K562 (cell line): ENCODE measurements around the gene TSPAN14. TPM values are rescaled to one million over a fixed set of nuclear protein-coding genes. Genes with fewer than 3 reads are reported as not detected.

ENCODE experiments used
- DNMT1 ChIP-seq: fragments of 450-650 bp; IDR thresholded peaks from 2 replicates; pipeline ENCODE4 v1.6.1; 2016; ENCODE audit warnings: antibody characterized with exemption, mild to moderate bottlenecking
- EP400 ChIP-seq: fragments of 450-650 bp; IDR thresholded peaks from 2 replicates; pipeline ENCODE4 v1.6.1; 2017; ENCODE audit warnings: antibody characterized with exemption, mild to moderate bottlenecking, moderate library complexity
- ETV6 ChIP-seq, 3 experiments: fragments of 150-350 bp in 1 of 3; sonication (generic) in 1 of 3; formaldehyde crosslinking in 1 of 3; IDR thresholded peaks; 2 replicates each; pipeline versions ENCODE4 v1.6.1 to v1.8.0; 2014 to 2022; ENCODE audit warnings: borderline replicate concordance in 2 of 3, low read depth in 2 of 3, antibody characterized with exemption in 1 of 3, low read length in 1 of 3, mild to moderate bottlenecking in 1 of 3, missing genetic modification reagents in 1 of 3
- EZH2 ChIP-seq: IDR thresholded peaks from 2 replicates; pipeline ENCODE4 v1.6.1; 2012; ENCODE audit warnings: low read depth, mild to moderate bottlenecking, inconsistent platforms, low read length, borderline replicate concordance
- FOSL1 ChIP-seq: fragments of 200-800 bp; sonication (Bioruptor generic); conservative IDR thresholded peaks from 2 replicates; pipeline ENCODE4 v1.6.1; 2016; ENCODE audit warnings: missing genetic modification characterization, missing compliant biosample characterization
- GTF2E2 ChIP-seq: fragments of 200-800 bp; sonication (Bioruptor generic); IDR thresholded peaks from 2 replicates; pipeline ENCODE4 v1.6.1; 2016; ENCODE audit warnings: missing genetic modification characterization, missing compliant biosample characterization
- GTF2F1 ChIP-seq: IDR thresholded peaks from 2 replicates; pipeline ENCODE4 v1.6.1; 2011; ENCODE audit warnings: low read depth, low read length, improper control_type of control experiment
- LARP7 ChIP-seq: fragments of 450-650 bp; IDR thresholded peaks from 2 replicates; pipeline ENCODE4 v1.6.1; 2016
- NCOA2 ChIP-seq, 2 experiments: fragments of 450-650 bp; IDR thresholded peaks; 2 replicates each; pipeline ENCODE4 v1.6.1; 2018; ENCODE audit warnings: mild to moderate bottlenecking in 2 of 2, moderate library complexity in 1 of 2; ENCODE audit not compliant: partially characterized antibody in 2 of 2
- NFATC3 ChIP-seq: fragments of 450-650 bp; IDR thresholded peaks from 2 replicates; pipeline ENCODE4 v1.6.1; 2017; ENCODE audit warnings: mild to moderate bottlenecking
- PHF20 ChIP-seq: fragments of 450-650 bp; IDR thresholded peaks from 2 replicates; pipeline ENCODE4 v1.6.1; 2018; ENCODE audit not compliant: partially characterized antibody
- POLR2AphosphoS2 ChIP-seq: IDR thresholded peaks from 2 replicates; pipeline ENCODE4 v1.6.1; 2012; ENCODE audit warnings: low read length, improper control_type of control experiment
- SIX5 ChIP-seq, 2 experiments: IDR thresholded peaks; 2 replicates each; pipeline ENCODE4 v1.6.1; 2011; ENCODE audit warnings: low read length in 2 of 2, borderline replicate concordance in 1 of 2, low read depth in 1 of 2, mild to moderate bottlenecking in 1 of 2, moderate library complexity in 1 of 2; ENCODE audit not compliant: insufficient read depth in 1 of 2
- SLC30A9 ChIP-seq: fragments of 250-450 bp; sonication (Bioruptor Pico); IDR thresholded peaks from 2 replicates; pipeline ENCODE4 v1.8.0; 2022; ENCODE audit warnings: mild to moderate bottlenecking, moderate library complexity
- SPI1 ChIP-seq: IDR thresholded peaks from 2 replicates; pipeline ENCODE4 v1.6.1; 2011; ENCODE audit warnings: low read depth, low read length, control low read depth, borderline replicate concordance
- U2AF1 ChIP-seq: fragments of 200-400 bp; formaldehyde crosslinking; optimal IDR thresholded peaks from 2 replicates; pipeline ENCODE3; 2017; ENCODE audit warnings: mild to moderate bottlenecking, low read depth, low read length, moderate library complexity
- ZBED1 ChIP-seq: IDR thresholded peaks from 2 replicates; pipeline ENCODE4 v1.6.1; 2014
- ZNF24 ChIP-seq: fragments of 450-650 bp; IDR thresholded peaks from 2 replicates; pipeline ENCODE4 v1.6.1; 2016
- ZNF316 ChIP-seq: fragments of 450-650 bp; IDR thresholded peaks from 2 replicates; pipeline ENCODE4 v1.6.1; 2016
- ZNF347 ChIP-seq: fragments of 450-650 bp; formaldehyde crosslinking; IDR thresholded peaks from 2 replicates; pipeline ENCODE4 v1.4.0; 2020; ENCODE audit warnings: low read depth, mild to moderate bottlenecking, moderate library complexity
- polyA plus RNA-seq, 8 experiments: library from polyadenylated mRNA; depleted of rRNA in 4 of 8; stranded (reverse) in 5 of 8; unstranded in 3 of 8; fragments of >200 nt; fragmentation: Nextera tagmentation in 2 of 8; fragmentation: Illumina TruSeq in 1 of 8; extraction: Ambion mirVana in 2 of 8; extraction: Trizol in 1 of 8; gene quantifications; 2 replicates each; pipeline versions ENCODE4 v1.2.1 to v1.2.3, GENCODE V29; 2011 to 2014; ENCODE audit warnings: inconsistent platforms in 1 of 8, missing spikeins in 1 of 8
- total RNA-seq, 7 experiments: library from RNA; depleted of rRNA in 6 of 7; stranded (reverse); fragments of >200 nt in 6 of 7; fragmentation: Illumina TruSeq in 2 of 7; extraction: Trizol in 2 of 7; gene quantifications; 2 replicates each; pipeline versions ENCODE4 v1.2.1 to v1.2.3, GENCODE V29; 2011 to 2021; ENCODE audit warnings: low replicate concordance in 1 of 7
- TF ChIP-seq, protein P1 (sequence below), 2 experiments: fragments of 250-450 bp in 1 of 2; fragments of 450-650 bp in 1 of 2; sonication (Bioruptor Pico) in 1 of 2; IDR thresholded peaks; 2 replicates each; pipeline versions ENCODE4 v1.6.1 to v1.8.0; 2016 to 2021; ENCODE audit warnings: mild to moderate bottlenecking in 2 of 2, moderate library complexity in 2 of 2, missing compliant biosample characterization in 1 of 2, missing genetic modification characterization in 1 of 2
- TF ChIP-seq, protein P2 (sequence below): sonication (generic); formaldehyde crosslinking; IDR thresholded peaks from 2 replicates; pipeline ENCODE4 v1.8.1; 2023; ENCODE audit warnings: mild to moderate bottlenecking, missing genetic modification reagents

TSPAN14 gene
- total and polyA plus RNA-seq, 9 of the 15 experiments (the other 6 are each of a cell fraction or from before 2014, with no cell fraction given), result 5.8 to 92.9 (median 23.3) TPM

DNA sequence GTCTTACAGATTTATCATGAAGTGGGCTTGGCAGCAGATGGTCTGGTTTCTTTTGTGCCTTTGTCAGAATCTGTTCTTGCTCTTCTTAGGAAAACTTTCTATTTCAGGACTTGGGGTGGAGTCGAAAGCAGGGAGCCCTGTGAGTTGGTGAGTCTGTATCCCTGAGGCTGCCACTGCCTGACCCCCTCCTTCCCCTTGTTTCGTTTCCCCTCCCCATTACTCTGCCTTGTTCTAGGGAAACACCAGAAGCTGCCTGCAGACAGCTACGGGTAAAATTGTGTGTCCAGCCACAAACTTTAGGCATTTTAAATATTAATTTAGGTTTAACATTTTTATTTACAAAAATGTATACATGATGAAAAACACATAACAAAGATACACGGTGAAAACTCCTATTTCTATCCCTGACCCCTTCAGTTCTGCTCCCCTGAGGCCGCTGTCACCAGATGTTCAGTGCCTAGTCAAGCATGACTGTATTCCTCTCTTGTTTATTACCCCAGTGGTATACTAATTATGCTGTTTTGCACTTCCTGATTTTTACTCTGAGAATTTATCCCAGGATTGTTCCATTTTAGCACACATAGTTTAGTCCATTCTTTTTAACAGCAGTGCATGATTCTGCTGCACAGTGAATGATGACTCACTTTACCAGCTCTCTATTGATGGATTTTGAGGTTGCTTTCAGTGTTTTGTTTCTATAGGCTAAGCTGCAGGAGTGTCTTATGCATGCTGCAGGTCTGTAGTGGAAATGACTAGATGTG is 9.1 kb downstream of the TSPAN14 start (continued):
- TF ChIP-seq EZH2 (no peak), GTF2F1 (no peak), NFATC3 (no peak), PHF20 (no peak), U2AF1 (no peak), DNMT1 (no peak), ZNF347 (0 out of 2 replicates have a peak, but pooled peaks have one; percentile 28), SPI1 (peak; percentile 84), ZNF24 (no peak), ZNF316 (no peak), NCOA2 (IDR thresholded peaks at IDR 0.05; ENCODE audit: partially characterized antibody in 2 of 2) (no peak), POLR2AphosphoS2 (no peak), LARP7 (no peak), GTF2E2 (tag) (no peak), FOSL1 (tag) (0 out of 2 replicates have a peak, but pooled peaks have one; percentile 40), ETV6 (IDR thresholded peaks at IDR 0.05; ENCODE audit: borderline replicate concordance in 1 of 2, low read depth in 2 of 2, low read length in 1 of 2) (no peak), ETV6 (CRISPR knock-in tag; IDR thresholded peaks at IDR 0.05; ENCODE audit: borderline replicate concordance) (no peak), ZBED1 (no peak), SLC30A9 (CRISPR knock-in tag) (no peak), SIX5 (IDR thresholded peaks at IDR 0.05; ENCODE audit: borderline replicate concordance in 1 of 2, insufficient read depth in 1 of 2, low read depth in 1 of 2, low read length in 2 of 2) (no peak), EP400 (no peak)
- TF ChIP-seq, protein P1, sequence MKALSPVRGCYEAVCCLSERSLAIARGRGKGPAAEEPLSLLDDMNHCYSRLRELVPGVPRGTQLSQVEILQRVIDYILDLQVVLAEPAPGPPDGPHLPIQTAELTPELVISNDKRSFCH (CRISPR knock-in tag; IDR thresholded peaks at IDR 0.05), result no peak
- TF ChIP-seq, protein P1 (tag; IDR thresholded peaks at IDR 0.05), result no peak
- TF ChIP-seq, protein P2, sequence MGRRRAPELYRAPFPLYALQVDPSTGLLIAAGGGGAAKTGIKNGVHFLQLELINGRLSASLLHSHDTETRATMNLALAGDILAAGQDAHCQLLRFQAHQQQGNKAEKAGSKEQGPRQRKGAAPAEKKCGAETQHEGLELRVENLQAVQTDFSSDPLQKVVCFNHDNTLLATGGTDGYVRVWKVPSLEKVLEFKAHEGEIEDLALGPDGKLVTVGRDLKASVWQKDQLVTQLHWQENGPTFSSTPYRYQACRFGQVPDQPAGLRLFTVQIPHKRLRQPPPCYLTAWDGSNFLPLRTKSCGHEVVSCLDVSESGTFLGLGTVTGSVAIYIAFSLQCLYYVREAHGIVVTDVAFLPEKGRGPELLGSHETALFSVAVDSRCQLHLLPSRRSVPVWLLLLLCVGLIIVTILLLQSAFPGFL (CRISPR knock-in tag), result no peak
- TF ChIP-seq, all 486 proteins: peak for 9
